ENCODE data around the gene RUVBL2.
"Not testable (repeated sequence)": the region's sequence is repeated elsewhere in the genome, so short reads cannot be mapped to it uniquely, and the experiment has no call there.

RUVBL2 gene

GRCh38 chr19:49016067-49016839 is 22.6 kb downstream of the RUVBL2 start:
- FAIRE-seq (no peak), DNase-seq (ENCODE audit: insufficient read length, low spot score) (no peak)

DNA sequence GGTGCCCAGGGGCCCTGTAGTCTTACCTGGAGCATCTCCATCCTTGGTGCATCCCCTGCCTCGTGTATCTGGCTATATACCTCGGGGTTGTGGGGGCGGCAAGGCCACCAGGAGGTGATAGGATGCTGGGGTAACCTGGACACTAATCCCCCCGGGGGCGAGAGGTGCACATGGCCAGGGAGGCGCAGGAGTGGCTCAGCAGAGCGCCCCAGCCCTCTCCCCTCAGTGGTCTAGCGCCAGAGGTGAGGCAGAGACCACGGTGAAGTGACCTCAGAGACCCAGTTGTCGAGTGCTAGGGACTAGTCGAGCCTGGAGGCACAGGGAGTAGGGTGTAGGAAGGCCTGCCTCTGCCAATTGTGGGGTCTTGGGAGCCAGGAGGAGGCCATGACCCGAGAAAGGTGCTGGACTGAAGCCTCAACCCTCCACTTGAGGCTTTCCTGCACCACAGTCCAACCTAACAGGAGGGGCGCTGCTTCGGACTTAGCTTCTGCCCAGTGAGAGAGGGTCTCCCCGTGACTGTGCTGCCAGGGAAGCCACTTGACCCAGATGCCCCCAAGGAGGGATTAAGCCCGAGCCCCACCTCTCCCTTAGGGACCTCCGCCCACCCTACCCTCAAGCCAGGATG is 23.5 kb downstream of the RUVBL2 start, which contains the start of gene LHB:
TSS of gene LHB (minus strand) at position 51 of the 625 bp plus-strand sequence. CDS start at position 41, 10 bp downstream.
- FAIRE-seq: no peak
- no peak for DNase-seq (ENCODE audit: insufficient read length, low spot score)

- peak; percentile 85 for DNase-seq (ENCODE audit: insufficient read length, low spot score)
- no peak for FAIRE-seq
Measured at GRCh38 chr19:49017666-49018351, 24.1 kb downstream of the RUVBL2 start.

GRCh38 chr19:49018388-49019241 is 24.9 kb downstream of the RUVBL2 start:
- not testable (repeated sequence) for DNase-seq (ENCODE audit: insufficient read length, low spot score)
- peak; percentile 77 for FAIRE-seq

DNA sequence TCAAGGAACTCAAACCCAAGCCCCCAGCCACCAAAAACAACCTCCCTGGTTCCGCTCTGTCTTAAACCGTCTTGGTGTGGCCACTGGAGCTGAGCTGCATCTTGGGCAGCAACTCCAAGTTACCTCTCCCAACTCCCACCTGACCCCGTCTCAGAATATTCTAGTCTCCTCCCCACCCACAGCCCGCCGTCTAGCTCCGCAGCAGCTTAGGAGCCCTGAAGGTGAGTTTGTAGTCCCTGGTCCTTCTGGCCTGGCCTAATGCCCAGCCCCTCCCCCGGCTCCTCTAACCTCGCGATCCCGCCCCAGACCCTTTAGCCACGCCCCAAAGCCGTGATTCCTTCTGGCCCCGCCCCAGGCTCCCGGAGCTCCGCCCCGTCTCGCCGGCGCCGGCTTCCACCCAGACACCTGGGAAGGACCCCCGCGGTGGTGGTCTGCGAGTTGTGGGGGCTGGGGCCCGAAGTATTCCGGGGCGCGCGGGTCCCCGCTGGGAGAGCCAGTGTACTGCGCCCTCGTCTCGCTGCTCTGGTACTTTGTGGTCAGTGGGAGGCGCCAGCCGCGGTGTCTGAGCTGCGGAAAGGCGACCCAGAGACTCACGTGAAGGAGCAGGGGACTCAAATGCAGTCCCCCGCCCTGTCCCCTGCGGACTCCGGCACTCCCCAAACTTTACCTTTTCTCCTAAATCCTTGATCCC is 25.7 kb downstream of the RUVBL2 start:
- peak; percentile 71 for DNase-seq (ENCODE audit: insufficient read length, low spot score)
- no peak for FAIRE-seq

GRCh38 chr19:49020342-49020741 is 26.7 kb downstream of the RUVBL2 start:
- DNase-seq (ENCODE audit: insufficient read length, low spot score) (no peak), FAIRE-seq (no peak)

- FAIRE-seq (no peak), DNase-seq (ENCODE audit: insufficient read length, low spot score) (no peak)
Measured at GRCh38 chr19:49020931-49021895, 27.5 kb downstream of the RUVBL2 start.

DNA sequence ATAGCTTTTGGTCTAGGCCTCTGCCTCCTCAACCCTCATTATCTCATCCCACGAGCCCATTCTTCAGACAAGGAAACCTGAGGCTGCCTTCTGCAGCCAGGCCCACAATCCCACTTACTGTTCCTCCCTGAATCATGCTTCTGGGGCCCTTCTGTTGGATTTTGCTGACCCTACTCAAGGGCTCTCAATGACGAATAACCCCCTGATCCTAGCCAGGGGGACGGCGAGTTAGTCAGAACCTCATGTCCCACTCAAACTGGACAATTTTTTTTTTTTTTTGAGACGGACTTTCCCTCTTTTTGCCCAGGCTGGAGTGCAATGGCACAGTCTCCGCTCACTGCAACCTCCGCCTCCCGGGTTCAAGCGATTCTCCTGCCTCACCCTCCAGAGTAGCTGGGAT is 28.4 kb downstream of the RUVBL2 start:
- FAIRE-seq (no peak), DNase-seq (ENCODE audit: insufficient read length, low spot score) (no peak)

- not testable (repeated sequence) for FAIRE-seq; DNase-seq (ENCODE audit: insufficient read length, low spot score)
Measured at GRCh38 chr19:49024233-49024632, 30.5 kb downstream of the RUVBL2 start, which contains the start of gene CGB3. Gene CGB3, minus strand, starts transcription at chr19:49024333. Its CDS starts 362 bp downstream, at chr19:49023971.

DNA sequence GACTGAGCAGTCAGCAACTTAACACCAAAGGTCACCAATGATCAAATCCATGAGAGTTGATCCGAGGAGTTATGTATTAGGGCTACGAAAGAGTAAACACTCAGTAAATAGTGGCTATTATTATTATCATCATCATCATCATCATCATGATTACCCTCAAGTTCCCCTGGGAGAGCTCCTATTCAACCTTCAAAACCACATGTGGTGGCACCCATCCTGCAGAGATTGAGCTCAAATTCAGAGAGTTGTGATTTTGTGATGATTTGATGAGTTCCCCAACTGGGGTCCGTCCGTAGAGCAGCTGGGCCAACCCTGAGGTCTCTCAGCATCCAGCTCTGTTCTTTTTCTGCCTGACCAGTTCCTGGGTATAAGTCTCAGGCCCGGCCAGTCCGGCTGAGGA is 31.4 kb downstream of the RUVBL2 start:
- FAIRE-seq: not testable (repeated sequence)

GRCh38 chr19:49025599-49025998 is 31.9 kb downstream of the RUVBL2 start:
- DNase-seq (ENCODE audit: insufficient read length, low spot score); FAIRE-seq: not testable (repeated sequence)

More for the DNA sequence above, 31.4 kb downstream of the RUVBL2 start:
- DNase-seq (ENCODE audit: insufficient read length, low spot score): not testable (repeated sequence)

DNA sequence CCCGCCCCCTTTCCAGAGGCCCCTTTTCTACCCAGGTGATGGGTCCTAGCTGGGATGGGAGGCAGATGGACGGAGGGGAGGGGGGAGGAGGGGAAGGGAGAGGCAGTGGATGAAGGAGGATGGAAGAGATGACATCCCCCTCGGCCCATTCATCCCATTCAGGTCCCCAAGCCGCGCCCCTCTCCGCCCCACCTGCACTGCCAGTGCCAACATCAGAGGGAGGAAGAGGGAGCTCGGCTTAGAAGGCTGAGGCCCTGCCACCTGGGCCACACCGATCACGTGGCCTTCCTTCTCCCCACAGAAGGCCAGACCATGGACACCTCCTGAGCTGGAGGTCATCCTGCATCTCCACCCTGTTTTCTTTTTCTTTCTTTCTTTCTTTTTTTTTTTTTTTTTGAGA is 35.0 kb downstream of the RUVBL2 start:
- FAIRE-seq; DNase-seq (ENCODE audit: insufficient read length, low spot score): not testable (repeated sequence)

DNA sequence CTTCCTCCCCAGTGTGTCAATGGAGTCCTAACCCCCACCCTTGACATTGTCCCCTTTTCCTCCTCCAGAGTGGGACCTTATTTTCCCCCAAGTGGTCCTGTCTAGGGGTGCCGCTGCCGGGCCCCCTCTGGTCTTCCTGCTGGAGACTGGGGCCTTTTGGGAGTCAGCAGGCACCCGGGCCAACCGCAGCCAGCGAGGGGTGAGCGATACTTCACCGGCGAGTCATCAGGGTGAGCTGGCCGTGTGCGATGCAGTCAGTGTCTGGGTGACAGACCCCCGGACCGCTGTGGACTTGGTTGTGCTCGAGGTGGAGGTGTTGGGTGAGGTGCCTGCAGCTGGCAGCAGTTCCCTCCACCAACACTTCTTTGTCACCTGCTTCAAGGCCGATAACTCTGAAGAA is 36.1 kb downstream of the RUVBL2 start:
- not testable (repeated sequence) for FAIRE-seq; DNase-seq (ENCODE audit: insufficient read length, low spot score)

GRCh38 chr19:49030323-49030722 is 36.6 kb downstream of the RUVBL2 start:
- DNase-seq (ENCODE audit: insufficient read length, low spot score); FAIRE-seq: not testable (repeated sequence)

GRCh38 chr19:49031642-49032301 is 38.1 kb downstream of the RUVBL2 start, which contains the start of gene CGB2:
Gene CGB2, plus strand, starts transcription at chr19:49031890. Its CDS starts 206 bp downstream, at chr19:49032096.
- DNase-seq (ENCODE audit: insufficient read length, low spot score); FAIRE-seq: not testable (repeated sequence)

GRCh38 chr19:49036815-49037214 is 43.1 kb downstream of the RUVBL2 start, which contains the start of gene CGB1:
Gene CGB1, minus strand, starts transcription at chr19:49036895. Its CDS starts 184 bp downstream, at chr19:49036711.
- FAIRE-seq; DNase-seq (ENCODE audit: insufficient read length, low spot score): not testable (repeated sequence)

- FAIRE-seq; DNase-seq (ENCODE audit: insufficient read length, low spot score): not testable (repeated sequence)
Measured at GRCh38 chr19:49038111-49038510, 44.4 kb downstream of the RUVBL2 start.
